ENCODE data around the gene FAM177B.

Gene FAM177B

GRCh38 chr1:222730866-222731265, 6.1 kb upstream of the FAM177B start:
- Histone ChIP-seq H3K79me2 (ENCODE audit: insufficient read depth, low read length) (no peaks in the 10 kb centered on the region), H3K4me1 (ENCODE audit: insufficient read depth, low read length, poor library complexity, severe bottlenecking) (no peaks in the 10 kb centered on the region), H2AFZ (ENCODE audit: low read length) (no peak overlapping the region), H3F3A (ENCODE audit: low read depth) (no peaks in the 10 kb centered on the region), H3K4me2 (ENCODE audit: low read depth, low read length, poor library complexity, severe bottlenecking) (no peak overlapping the region), H3K9me2 (replicated peaks; ENCODE audit: low read depth, low read length) (no peaks in the 10 kb centered on the region), H3K36me3 (ENCODE audit: insufficient read depth, low read length) (peaks cover 89% of the 10 kb centered on the region; the same call in 1 of the 2 replicates), H4K20me1 (ENCODE audit: insufficient read depth, low read length, poor library complexity, severe bottlenecking) (no peaks in the 10 kb centered on the region), H3K4me3 (ENCODE audit: low read length, poor library complexity, severe bottlenecking) (no peak overlapping the region), H3K9ac (ENCODE audit: low read depth, low read length, poor library complexity, severe bottlenecking) (no peak overlapping the region), H3K27me3 (ENCODE audit: insufficient read depth, low read length, poor library complexity, severe bottlenecking) (no peaks in the 10 kb centered on the region), H3K9me3 (ENCODE audit: insufficient read depth, low read depth, low read length) (no peaks in the 10 kb centered on the region)
- TF ChIP-seq CTCF (conservative IDR thresholded peaks at IDR 0.05; ENCODE audit: low read length) (no peak), EZH2phosphoT487 (IDR thresholded peaks at IDR 0.05; ENCODE audit: borderline replicate concordance) (no peak)

- H3F3A ChIP-seq (ENCODE audit: low read depth), result no peaks in the 10 kb centered on the region
- H3K9me3 ChIP-seq (ENCODE audit: insufficient read depth, low read depth, low read length), result no peaks in the 10 kb centered on the region
- H3K4me2 ChIP-seq (ENCODE audit: low read depth, low read length, poor library complexity, severe bottlenecking), result no peak overlapping the region
- no peak overlapping the region for H3K9ac ChIP-seq (ENCODE audit: low read depth, low read length, poor library complexity, severe bottlenecking)
- H3K4me3 ChIP-seq (ENCODE audit: low read length, poor library complexity, severe bottlenecking), result no peak overlapping the region
- H3K4me1 ChIP-seq (ENCODE audit: insufficient read depth, low read length, poor library complexity, severe bottlenecking), result no peaks in the 10 kb centered on the region
- H4K20me1 ChIP-seq (ENCODE audit: insufficient read depth, low read length, poor library complexity, severe bottlenecking), result no peaks in the 10 kb centered on the region
- peaks cover 73% of the 10 kb centered on the region; the same call in 1 of the 2 replicates for H3K36me3 ChIP-seq (ENCODE audit: insufficient read depth, low read length)
- H3K79me2 ChIP-seq (ENCODE audit: insufficient read depth, low read length), result no peaks in the 10 kb centered on the region
- no peaks in the 10 kb centered on the region for H3K27me3 ChIP-seq (ENCODE audit: insufficient read depth, low read length, poor library complexity, severe bottlenecking)
- H3K9me2 ChIP-seq (replicated peaks; ENCODE audit: low read depth, low read length), result no peaks in the 10 kb centered on the region
- TF ChIP-seq CTCF (conservative IDR thresholded peaks at IDR 0.05; ENCODE audit: low read length) (no peak), EZH2phosphoT487 (IDR thresholded peaks at IDR 0.05; ENCODE audit: borderline replicate concordance) (no peak)
- H2AFZ ChIP-seq (ENCODE audit: low read length), result no peak overlapping the region
These were observed 4.5 kb upstream of the FAM177B start for GRCh38 chr1:222732216-222733159.

- no peaks in the 10 kb centered on the region for H3K27me3 ChIP-seq (ENCODE audit: insufficient read depth, low read length, poor library complexity, severe bottlenecking)
- no peaks in the 10 kb centered on the region for H3F3A ChIP-seq (ENCODE audit: low read depth)
- no peak overlapping the region for H2AFZ ChIP-seq (ENCODE audit: low read length)
- TF ChIP-seq EZH2phosphoT487 (IDR thresholded peaks at IDR 0.05; ENCODE audit: borderline replicate concordance), result no peak
- no peak for TF ChIP-seq CTCF (conservative IDR thresholded peaks at IDR 0.05; ENCODE audit: low read length)
- no peaks in the 10 kb centered on the region for H4K20me1 ChIP-seq (ENCODE audit: insufficient read depth, low read length, poor library complexity, severe bottlenecking)
- H3K9ac ChIP-seq (ENCODE audit: low read depth, low read length, poor library complexity, severe bottlenecking), result no peak overlapping the region
- no peak overlapping the region for H3K4me2 ChIP-seq (ENCODE audit: low read depth, low read length, poor library complexity, severe bottlenecking)
- no peaks in the 10 kb centered on the region for H3K9me3 ChIP-seq (ENCODE audit: insufficient read depth, low read depth, low read length)
- H3K79me2 ChIP-seq (ENCODE audit: insufficient read depth, low read length), result no peaks in the 10 kb centered on the region
- peaks cover 51% of the 10 kb centered on the region; the same call in 1 of the 2 replicates for H3K36me3 ChIP-seq (ENCODE audit: insufficient read depth, low read length)
- no peak overlapping the region for H3K4me3 ChIP-seq (ENCODE audit: low read length, poor library complexity, severe bottlenecking)
- H3K9me2 ChIP-seq (replicated peaks; ENCODE audit: low read depth, low read length), result no peaks in the 10 kb centered on the region
- no peaks in the 10 kb centered on the region for H3K4me1 ChIP-seq (ENCODE audit: insufficient read depth, low read length, poor library complexity, severe bottlenecking)
These were observed 2.3 kb upstream of the FAM177B start for GRCh38 chr1:222734740-222735139.
